Body of pancreas (tissue), 4 donors: ENCODE data around the gene ELOB.

ENCODE experiments used
- CTCF ChIP-seq, 7 experiments: fragments of 450-650 bp in 4 of 7; fragments of 200-600 bp in 3 of 7; sonication (generic) in 3 of 7; IDR thresholded peaks; one replicate each; pipeline ENCODE4 v1.5.1; 2016 to 2019; ENCODE audit warnings: antibody characterized with exemption in 7 of 7
- POLR2A ChIP-seq, 3 donors: fragments of 450-650 bp; IDR thresholded peaks; one replicate each; pipeline ENCODE4 v1.6.1; 2016; ENCODE audit warnings: antibody characterized with exemption in 3 of 3, mild to moderate bottlenecking in 2 of 3

GRCh38 chr16:2798723-2799204 is 21.7 kb upstream of the ELOB start:
- TF ChIP-seq CTCF (IDR thresholded peaks at IDR 0.05) (no peak), POLR2A (IDR thresholded peaks at IDR 0.05) (no peak)
